GM23248 (cell line): ENCODE measurements around the gene ETS1.

Experiments
- EZH2 ChIP-seq: fragments of 200-600 bp; sonication (generic); IDR thresholded peaks from 2 replicates; pipeline ENCODE4 v1.6.1; 2018; ENCODE audit warnings: antibody characterized with exemption, mild to moderate bottlenecking; ENCODE audit not compliant: insufficient read depth, poor library complexity, severe bottlenecking
- EZH2phosphoT487 ChIP-seq: fragments of 200-600 bp; sonication (generic); IDR thresholded peaks from 2 replicates; pipeline ENCODE4 v1.6.1; 2018; ENCODE audit warnings: antibody characterized with exemption, moderate library complexity, mild to moderate bottlenecking, low read depth; ENCODE audit not compliant: insufficient read depth

- no peak for TF ChIP-seq EZH2
- no peak for TF ChIP-seq EZH2phosphoT487
These were observed 36.3 kb downstream of the ETS1 start for GRCh38 chr11:128551058-128551457.
